NT2/D1 (cell line): ENCODE results near the gene ABAT.

ENCODE experiments used
- DNase-seq: peaks from one replicate; pipeline ENCODE4 v3.0.0-alpha.2; 2011; ENCODE audit warnings: low read depth, low spot score
- H3K27me3 ChIP-seq: 2 replicates; pipeline ENCODE4 v1.6.0; 2011; ENCODE audit warnings: mild to moderate bottlenecking; ENCODE audit not compliant: insufficient read length, insufficient read depth
- H3K36me3 ChIP-seq: 2 replicates; pipeline ENCODE4 v1.6.1; 2011; ENCODE audit warnings: mild to moderate bottlenecking, low read length, mixed read lengths; ENCODE audit not compliant: insufficient read depth, insufficient read length
- H3K4me1 ChIP-seq: 2 replicates; pipeline ENCODE4 v1.5.1; 2011; ENCODE audit not compliant: insufficient read depth, insufficient read length
- H3K4me3 ChIP-seq: 2 replicates; pipeline ENCODE4 v1.5.1; 2011; ENCODE audit warnings: low read depth; ENCODE audit not compliant: insufficient read length
- H3K9ac ChIP-seq: 2 replicates; pipeline ENCODE4 v1.6.0; 2011; ENCODE audit warnings: low read depth; ENCODE audit not compliant: insufficient read length
- H3K9me3 ChIP-seq: 2 replicates; pipeline ENCODE4 v1.5.1; 2011; ENCODE audit warnings: mild to moderate bottlenecking, low read length; ENCODE audit not compliant: insufficient read depth
- SUZ12 ChIP-seq: IDR thresholded peaks from 2 replicates; pipeline ENCODE4 v1.6.1; 2011; ENCODE audit not compliant: insufficient read length, insufficient read depth; ENCODE audit errors: extremely low read depth
- YY1 ChIP-seq: IDR thresholded peaks from 2 replicates; pipeline ENCODE4 v1.6.1; 2011; ENCODE audit not compliant: insufficient read length, insufficient read depth
- ZNF274 ChIP-seq: IDR thresholded peaks from 2 replicates; pipeline ENCODE4 v1.6.1; 2011; ENCODE audit warnings: mild to moderate bottlenecking, low read depth, low read length

Gene ABAT

GRCh38 chr16:8767176-8767575, 92.8 kb downstream of the ABAT start:
- no peak overlapping the region for H3K4me3 ChIP-seq
- peaks cover 3% of the 10 kb centered on the region for H3K4me1 ChIP-seq
- H3K9me3 ChIP-seq = no peaks in the 10 kb centered on the region
- no peaks in the 10 kb centered on the region for H3K36me3 ChIP-seq
- DNase-seq = no peak
- no peaks in the 10 kb centered on the region for H3K27me3 ChIP-seq
- H3K9ac ChIP-seq = no peak overlapping the region
- no peak for TF ChIP-seq YY1
- no peak for TF ChIP-seq ZNF274
- no peak for TF ChIP-seq SUZ12

- DNase-seq = no peak
- Histone ChIP-seq H3K4me3 (no peak overlapping the region), H3K36me3 (no peaks in the 10 kb centered on the region), H3K4me1 (peaks cover 3% of the 10 kb centered on the region), H3K9me3 (no peaks in the 10 kb centered on the region), H3K9ac (no peak overlapping the region), H3K27me3 (no peaks in the 10 kb centered on the region)
- TF ChIP-seq SUZ12 (no peak), ZNF274 (no peak), YY1 (no peak)
Observed at GRCh38 chr16:8768283-8768682, 93.9 kb downstream of the ABAT start.

- no peaks in the 10 kb centered on the region for H3K27me3 ChIP-seq
- no peak overlapping the region for H3K9ac ChIP-seq
- H3K36me3 ChIP-seq = no peaks in the 10 kb centered on the region
- peaks cover 3% of the 10 kb centered on the region for H3K4me1 ChIP-seq
- no peak overlapping the region for H3K4me3 ChIP-seq
- no peaks in the 10 kb centered on the region for H3K9me3 ChIP-seq
- DNase-seq = peak; percentile 71
- no peak for TF ChIP-seq YY1
Observed at GRCh38 chr16:8768692-8769091, 94.3 kb downstream of the ABAT start.

- H3K9me3 ChIP-seq = no peaks in the 10 kb centered on the region
- no peak overlapping the region for H3K9ac ChIP-seq
- DNase-seq = no peak
- no peak overlapping the region for H3K4me3 ChIP-seq
- H3K36me3 ChIP-seq = no peaks in the 10 kb centered on the region
- H3K27me3 ChIP-seq = no peaks in the 10 kb centered on the region
- no peak for TF ChIP-seq SUZ12
- TF ChIP-seq YY1 = no peak
- no peak for TF ChIP-seq ZNF274
- H3K4me1 ChIP-seq = peaks cover 2% of the 10 kb centered on the region
Observed at GRCh38 chr16:8773537-8773936, 99.1 kb downstream of the ABAT start.

- no peak for DNase-seq
- TF ChIP-seq YY1 (no peak), SUZ12 (no peak), ZNF274 (no peak)
- no peak overlapping the region for H3K4me3 ChIP-seq
- peaks cover 2% of the 10 kb centered on the region for H3K4me1 ChIP-seq
- H3K27me3 ChIP-seq = no peaks in the 10 kb centered on the region
- no peaks in the 10 kb centered on the region for H3K36me3 ChIP-seq
- H3K9ac ChIP-seq = no peak overlapping the region
- H3K9me3 ChIP-seq = no peaks in the 10 kb centered on the region
Observed at GRCh38 chr16:8774208-8774607, 99.8 kb downstream of the ABAT start.

- Histone ChIP-seq H3K9me3 (no peaks in the 10 kb centered on the region), H3K9ac (no peak overlapping the region), H3K4me1 (peaks cover 2% of the 10 kb centered on the region), H3K27me3 (no peaks in the 10 kb centered on the region), H3K36me3 (no peaks in the 10 kb centered on the region), H3K4me3 (no peak overlapping the region)
- TF ChIP-seq SUZ12 (no peak), ZNF274 (no peak), YY1 (no peak)
- no peak for DNase-seq
Observed at GRCh38 chr16:8775359-8775758, 100.9 kb downstream of the ABAT start.

- Histone ChIP-seq H3K36me3 (no peaks in the 10 kb centered on the region), H3K4me3 (no peak overlapping the region), H3K4me1 (peaks cover 2% of the 10 kb centered on the region), H3K27me3 (no peaks in the 10 kb centered on the region), H3K9ac (no peak overlapping the region), H3K9me3 (no peaks in the 10 kb centered on the region)
- DNase-seq = no peak
- TF ChIP-seq YY1 = no peak
- no peak for TF ChIP-seq ZNF274
- no peak for TF ChIP-seq SUZ12
Observed at GRCh38 chr16:8776129-8776584, 101.7 kb downstream of the ABAT start.

GRCh38 chr16:8777217-8777616, 102.8 kb downstream of the ABAT start:
- Histone ChIP-seq H3K9ac (no peak overlapping the region), H3K9me3 (no peaks in the 10 kb centered on the region), H3K4me3 (no peak overlapping the region), H3K4me1 (peaks cover 2% of the 10 kb centered on the region), H3K36me3 (no peaks in the 10 kb centered on the region), H3K27me3 (no peaks in the 10 kb centered on the region)
- no peak for TF ChIP-seq ZNF274
- TF ChIP-seq YY1 = no peak
- TF ChIP-seq SUZ12 = no peak
- DNase-seq = no peak
